ENCODE data around the gene DLGAP3. TPM values are rescaled to one million over a fixed set of nuclear protein-coding genes. Genes with fewer than 3 reads are reported as not detected.

DLGAP3 gene
- total and polyA plus RNA-seq, 2 of the 13 experiments (the other 11 are each of a cell fraction or from before 2014, with no cell fraction given) = 0.03 to 0.04 TPM

- TF ChIP-seq AHDC1 (CRISPR knock-in tag; IDR thresholded peaks at IDR 0.05; ENCODE audit: borderline replicate concordance) (no peak), HCFC1 (IDR thresholded peaks at IDR 0.05; ENCODE audit: low read depth, low read length) (peak; percentile 55; the same call in 1 of the 2 replicates), NR3C1 (CRISPR knock-in tag; IDR thresholded peaks at IDR 0.05) (no peak), JDP2 (CRISPR knock-in tag; IDR thresholded peaks at IDR 0.05; ENCODE audit: borderline replicate concordance) (no peak), THYN1 (CRISPR knock-in tag; IDR thresholded peaks at IDR 0.05; ENCODE audit: borderline replicate concordance, low read depth) (no peak), KLF11 (CRISPR knock-in tag; IDR thresholded peaks at IDR 0.05) (peak; percentile 70; the same call in 1 of the 2 replicates), HNF1B (CRISPR knock-in tag; IDR thresholded peaks at IDR 0.05) (peak; percentile 87), FOXA3 (CRISPR knock-in tag; IDR thresholded peaks at IDR 0.05) (peak; percentile 61), ATRX (CRISPR knock-in tag; IDR thresholded peaks at IDR 0.05; ENCODE audit: borderline replicate concordance) (no peak), ATF2 (CRISPR knock-in tag; IDR thresholded peaks at IDR 0.05) (peak; percentile 86; the same call in 1 of the 2 replicates), ZNF33A (CRISPR knock-in tag; IDR thresholded peaks at IDR 0.05; ENCODE audit: borderline replicate concordance) (no peak), ZNF225 (CRISPR knock-in tag; IDR thresholded peaks at IDR 0.05) (0 out of 2 replicates have a peak, but pooled peaks have one; percentile 67), EZH2 (conservative IDR thresholded peaks at IDR 0.05; ENCODE audit: low read depth, low read length) (no peak), BHLHE40 (IDR thresholded peaks at IDR 0.05; ENCODE audit: low read length) (peak; percentile 45; the same call in 1 of the 2 replicates), FIP1L1 (IDR thresholded peaks at IDR 0.05; ENCODE audit: borderline replicate concordance, insufficient read depth, low read depth, low read length) (no peak), ZNF362 (CRISPR knock-in tag; IDR thresholded peaks at IDR 0.05; ENCODE audit: borderline replicate concordance) (no peak; the same call in 1 of the 2 replicates), PHF8 (CRISPR knock-in tag; IDR thresholded peaks at IDR 0.05) (peak; percentile 92), ZNF674 (CRISPR knock-in tag; IDR thresholded peaks at IDR 0.05; ENCODE audit: low read depth) (peak; percentile 46; the same call in 1 of the 2 replicates), NRL (CRISPR knock-in tag; IDR thresholded peaks at IDR 0.05; ENCODE audit: borderline replicate concordance) (0 out of 2 replicates have a peak, but pooled peaks have one; percentile 54)
Observed at GRCh38 chr1:34859446-34860200, 69.8 kb downstream of the DLGAP3 start, which contains the start of gene SMIM12 (continued).

Measured in HepG2 (cell line).